T47D (cell line): ENCODE measurements around the gene ARMC5.
"Not testable (repeated sequence)": the region's sequence is repeated elsewhere in the genome, so short reads cannot be mapped to it uniquely, and the experiment has no call there.

ENCODE experiments used
- DNase-seq, 2 experiments: peaks; one replicate each; pipeline versions ENCODE4 v3.0.0 to v3.0.0-alpha.2; 2011 to 2012; ENCODE audit warnings: low read depth in 1 of 2, low spot score in 1 of 2
- JUND ChIP-seq: IDR thresholded peaks from 2 replicates; pipeline ENCODE4 v1.6.1; 2012; ENCODE audit warnings: low read depth
- in situ Hi-C: cut with HindIII; loops from 2 replicates; pipeline ENCODE4 v1.10.0; 2016; ENCODE audit warnings: low sequenced_read_pairs, low pct_unique_long_range_greater_than_20kb

ARMC5 gene

GRCh38 chr16:31477220-31478216, 18.2 kb downstream of the ARMC5 start:
- DNase-seq = peak; percentile 85 to 93
- in situ Hi-C loops = no loop called here
- TF ChIP-seq JUND = no peak

GRCh38 chr16:31478956-31479355, 19.7 kb downstream of the ARMC5 start:
- in situ Hi-C loops = no loop called here
- no peak for TF ChIP-seq JUND
- DNase-seq = no peak

- no peak for DNase-seq
- in situ Hi-C loops = no loop called here
- TF ChIP-seq JUND = no peak
Measured at GRCh38 chr16:31479751-31480150, 20.4 kb downstream of the ARMC5 start.

DNA sequence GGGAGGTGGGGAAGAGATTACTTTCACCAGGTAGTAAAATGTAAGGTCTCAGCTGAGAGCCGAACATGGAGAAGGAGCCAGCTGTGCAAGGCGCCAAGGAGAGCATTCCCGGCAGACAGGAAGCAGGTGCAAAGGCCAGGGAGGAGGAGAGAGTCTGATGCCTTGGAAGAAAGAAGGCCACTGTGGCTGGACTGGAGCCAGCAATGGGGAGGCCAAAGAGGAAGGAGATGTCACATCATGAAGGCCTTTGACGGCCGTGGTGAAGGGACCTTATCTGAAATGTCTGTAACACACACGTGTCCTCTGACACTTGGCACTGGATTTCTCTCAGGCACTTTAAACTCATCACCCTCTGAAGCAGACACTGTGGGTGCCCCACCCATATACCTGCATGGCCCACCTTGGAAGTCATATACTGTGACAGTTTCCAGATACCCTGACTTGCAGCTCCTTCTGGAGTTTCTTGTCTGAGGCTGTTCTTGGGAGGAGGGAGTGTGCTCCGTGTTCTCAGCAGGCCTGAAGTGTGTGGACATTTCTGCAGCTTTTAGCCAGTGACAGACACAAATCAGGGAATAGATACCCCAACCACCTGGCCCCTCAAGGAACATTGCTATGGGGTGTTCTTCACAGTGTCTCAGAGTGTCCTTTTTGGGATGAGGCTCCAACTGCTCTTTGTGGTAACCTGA, 21.7 kb downstream of the ARMC5 start:
- no peak for TF ChIP-seq JUND
- no peak for DNase-seq
- in situ Hi-C loops = no loop called here

GRCh38 chr16:31483081-31483480, 23.8 kb downstream of the ARMC5 start, which contains the start of gene SLC5A2:
Gene SLC5A2 (plus strand): TSS chr16:31483123. CDS start chr16:31483137, 14 bp downstream.
- in situ Hi-C loops = no loop called here
- DNase-seq = no peak
- TF ChIP-seq JUND = no peak

DNA sequence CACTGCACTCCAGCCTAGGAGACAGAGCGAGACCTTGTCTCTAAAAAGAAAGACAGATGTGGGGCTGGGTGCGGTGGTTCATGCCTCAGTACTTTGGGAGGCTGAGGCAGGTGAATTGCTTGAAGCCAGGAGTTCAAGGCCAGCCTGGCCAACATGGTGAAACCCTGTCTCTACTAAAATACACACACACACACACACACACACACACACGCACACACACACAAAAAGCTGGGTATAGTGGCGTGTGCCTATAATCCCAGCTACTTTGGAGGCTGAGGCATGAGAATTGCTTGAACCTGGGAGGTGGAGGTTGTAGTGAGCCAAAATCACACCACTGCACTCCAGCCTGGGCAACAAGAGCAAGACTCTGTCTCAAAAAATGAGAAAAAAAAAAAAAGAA, 24.7 kb downstream of the ARMC5 start:
- DNase-seq, in situ Hi-C loops: not testable (repeated sequence)

DNA sequence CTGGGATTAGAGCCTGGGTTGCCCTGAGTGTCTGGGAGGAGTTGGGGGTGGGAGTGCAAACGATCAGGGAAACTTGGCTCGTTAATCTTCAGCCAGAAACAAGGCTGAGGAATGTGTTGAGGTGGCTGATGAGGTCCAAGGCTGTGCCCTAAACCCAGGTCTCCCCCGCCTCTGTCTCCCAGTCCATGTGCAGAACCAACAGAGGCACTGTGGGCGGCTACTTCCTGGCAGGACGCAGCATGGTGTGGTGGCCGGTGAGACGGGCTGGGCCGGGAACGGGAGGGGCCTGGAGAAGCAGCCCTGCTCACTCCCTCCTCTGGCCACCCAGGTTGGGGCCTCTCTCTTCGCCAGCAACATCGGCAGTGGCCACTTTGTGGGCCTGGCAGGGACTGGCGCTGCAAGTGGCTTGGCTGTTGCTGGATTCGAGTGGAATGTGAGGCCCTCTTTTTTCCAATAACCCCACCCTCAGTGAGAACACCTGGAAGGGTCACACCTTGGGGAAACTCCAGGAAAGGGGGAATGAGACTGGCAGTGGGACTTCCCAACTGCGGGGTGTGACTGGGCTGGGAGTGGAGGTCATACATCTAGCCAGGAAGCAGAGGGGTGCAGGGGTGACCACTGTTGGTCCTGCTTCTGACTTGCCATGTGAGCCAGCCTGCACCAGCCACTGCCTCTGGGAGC, 25.3 kb downstream of the ARMC5 start:
- no peak for TF ChIP-seq JUND
- no peak for DNase-seq
- in situ Hi-C loops = no loop called here

GRCh38 chr16:31485571-31485970, 26.3 kb downstream of the ARMC5 start:
- in situ Hi-C loops = no loop called here
- no peak for TF ChIP-seq JUND
- no peak for DNase-seq

GRCh38 chr16:31486045-31486444, 26.7 kb downstream of the ARMC5 start:
- TF ChIP-seq JUND = no peak
- in situ Hi-C loops = no loop called here

DNA sequence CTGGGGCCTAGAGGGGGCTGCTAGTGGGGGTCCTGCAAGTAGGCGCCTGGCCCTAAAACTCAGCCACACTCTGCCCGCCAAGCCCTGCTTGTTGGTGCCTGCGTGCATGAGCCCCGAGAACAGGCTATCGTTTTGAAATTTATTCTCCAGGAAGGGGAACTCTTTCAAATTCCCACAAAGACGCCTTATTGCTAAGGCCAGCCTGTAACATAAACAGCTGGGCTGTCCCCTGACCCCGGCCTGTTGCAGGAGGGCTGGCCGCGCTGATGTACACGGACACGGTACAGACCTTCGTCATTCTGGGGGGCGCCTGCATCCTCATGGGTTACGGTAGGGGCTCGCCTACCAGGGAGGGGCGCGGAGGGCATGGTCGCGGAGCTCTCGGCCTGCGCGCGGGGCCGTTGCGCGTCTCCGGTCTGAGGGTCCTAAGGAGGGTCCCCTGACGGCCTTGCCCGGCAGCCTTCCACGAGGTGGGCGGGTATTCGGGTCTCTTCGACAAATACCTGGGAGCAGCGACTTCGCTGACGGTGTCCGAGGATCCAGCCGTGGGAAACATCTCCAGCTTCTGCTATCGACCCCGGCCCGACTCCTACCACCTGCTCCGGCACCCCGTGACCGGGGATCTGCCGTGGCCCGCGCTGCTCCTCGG, 27.9 kb downstream of the ARMC5 start:
- DNase-seq = no peak
- TF ChIP-seq JUND = no peak
- in situ Hi-C loops = no loop called here

More at GRCh38 chr16:31486045-31486444, 26.7 kb downstream of the ARMC5 start:
- no peak for DNase-seq

DNA sequence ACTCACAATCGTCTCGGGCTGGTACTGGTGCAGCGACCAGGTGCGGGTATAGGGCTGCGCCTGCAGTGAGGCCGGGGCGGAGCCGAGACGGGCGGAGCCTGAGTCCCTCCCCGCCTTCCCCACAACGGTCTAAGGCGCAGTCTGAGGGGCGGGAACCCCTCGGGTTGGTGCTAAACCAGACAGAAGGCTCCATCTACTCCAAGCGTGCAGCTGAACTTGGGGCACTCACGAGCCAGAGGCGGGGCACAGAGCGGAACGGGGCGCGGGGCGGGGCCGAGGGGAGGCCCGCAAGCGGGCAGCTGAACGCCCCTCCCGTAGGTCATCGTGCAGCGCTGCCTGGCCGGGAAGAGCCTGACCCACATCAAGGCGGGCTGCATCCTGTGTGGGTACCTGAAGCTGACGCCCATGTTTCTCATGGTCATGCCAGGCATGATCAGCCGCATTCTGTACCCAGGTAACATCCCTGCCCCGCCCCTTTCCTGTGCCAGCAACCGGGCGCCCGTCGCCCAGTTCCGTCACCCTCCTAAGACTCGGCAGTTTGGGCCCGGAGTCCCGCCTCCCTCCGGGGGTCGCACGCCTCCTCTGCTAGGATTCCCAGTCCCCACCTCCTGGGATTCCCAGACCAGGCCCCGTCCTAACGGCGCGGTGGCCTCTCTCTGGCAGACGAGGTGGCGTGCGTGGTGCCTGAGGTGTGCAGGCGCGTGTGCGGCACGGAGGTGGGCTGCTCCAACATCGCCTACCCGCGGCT, 28.6 kb downstream of the ARMC5 start:
- TF ChIP-seq JUND = no peak
- peak in 1 of 2 experiments; percentile 43 for DNase-seq

More for the DNA sequence above, 28.6 kb downstream of the ARMC5 start:
- in situ Hi-C loops = no loop called here
